Osteocyte (in vitro differentiated cells): ENCODE results near the gene CBL. TPM values are rescaled to one million over a fixed set of nuclear protein-coding genes. Genes with fewer than 3 reads are reported as not detected.

Experiments
- DNase-seq: peaks from one replicate; pipeline ENCODE4 v3.0.0; 2021; ENCODE audit warnings: mixed read lengths; ENCODE audit not compliant: unreplicated experiment; ENCODE audit errors: extremely low spot score
- H3K27ac Mint-ChIP-seq: one replicate; pipeline ENCODE4 v1.8.0; 2021; ENCODE audit warnings: mild to moderate bottlenecking, mixed read lengths; ENCODE audit not compliant: unreplicated experiment
- H3K27me3 Mint-ChIP-seq: one replicate; pipeline ENCODE4 v1.8.0; 2021; ENCODE audit warnings: mixed read lengths; ENCODE audit not compliant: unreplicated experiment
- H3K36me3 Mint-ChIP-seq: one replicate; pipeline ENCODE4 v1.8.0; 2021; ENCODE audit warnings: mixed read lengths; ENCODE audit not compliant: unreplicated experiment
- H3K4me1 Mint-ChIP-seq: one replicate; pipeline ENCODE4 v1.8.0; 2021; ENCODE audit warnings: mixed read lengths; ENCODE audit not compliant: unreplicated experiment
- H3K4me3 Mint-ChIP-seq: one replicate; pipeline ENCODE4 v1.8.0; 2021; ENCODE audit warnings: mild to moderate bottlenecking, moderate library complexity, mixed read lengths; ENCODE audit not compliant: unreplicated experiment
- H3K9me3 Mint-ChIP-seq: one replicate; pipeline ENCODE4 v1.8.0; 2021; ENCODE audit warnings: mixed read lengths; ENCODE audit not compliant: unreplicated experiment
- total RNA-seq: library from RNA; stranded (reverse); gene quantifications from 2 replicates; pipeline ENCODE4 v1.2.1, GENCODE V29; 2021
- TF ChIP-seq, protein P1 (sequence below): fragments of 200-600 bp; sonication (generic); IDR thresholded peaks from 2 replicates; pipeline ENCODE4 v1.5.0; 2021; ENCODE audit warnings: antibody characterized with exemption, mild to moderate bottlenecking, moderate library complexity

Gene CBL
- total RNA-seq, 1 donor from 2014 or later, result 20.8 TPM

DNA sequence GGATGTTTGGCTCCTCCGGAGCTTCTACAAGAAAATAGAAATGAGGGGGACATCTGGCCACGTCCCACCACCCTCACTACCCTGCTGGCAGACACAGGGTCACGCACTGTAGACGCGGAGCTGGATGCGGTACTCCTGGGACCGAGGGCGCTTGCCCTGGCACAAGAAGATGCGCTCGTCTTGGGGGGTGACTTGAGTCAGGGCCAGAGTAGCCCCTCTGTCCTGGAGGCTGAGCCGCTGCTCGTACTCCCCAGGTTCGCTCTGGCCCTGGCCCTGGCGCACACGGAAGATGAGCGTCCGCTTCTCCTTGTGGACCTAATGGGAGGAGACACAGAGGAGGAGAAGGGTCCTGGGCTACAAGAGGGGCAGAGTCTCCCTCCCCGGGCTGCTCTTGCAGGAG, 108.6 kb downstream of the CBL start:
- no peak overlapping the region for H3K4me3 Mint-ChIP-seq
- no peaks in the 10 kb centered on the region for H3K9me3 Mint-ChIP-seq
- H3K36me3 Mint-ChIP-seq, result peaks cover 12% of the 10 kb centered on the region
- peaks cover 33% of the 10 kb centered on the region for H3K4me1 Mint-ChIP-seq
- TF ChIP-seq, protein P1, sequence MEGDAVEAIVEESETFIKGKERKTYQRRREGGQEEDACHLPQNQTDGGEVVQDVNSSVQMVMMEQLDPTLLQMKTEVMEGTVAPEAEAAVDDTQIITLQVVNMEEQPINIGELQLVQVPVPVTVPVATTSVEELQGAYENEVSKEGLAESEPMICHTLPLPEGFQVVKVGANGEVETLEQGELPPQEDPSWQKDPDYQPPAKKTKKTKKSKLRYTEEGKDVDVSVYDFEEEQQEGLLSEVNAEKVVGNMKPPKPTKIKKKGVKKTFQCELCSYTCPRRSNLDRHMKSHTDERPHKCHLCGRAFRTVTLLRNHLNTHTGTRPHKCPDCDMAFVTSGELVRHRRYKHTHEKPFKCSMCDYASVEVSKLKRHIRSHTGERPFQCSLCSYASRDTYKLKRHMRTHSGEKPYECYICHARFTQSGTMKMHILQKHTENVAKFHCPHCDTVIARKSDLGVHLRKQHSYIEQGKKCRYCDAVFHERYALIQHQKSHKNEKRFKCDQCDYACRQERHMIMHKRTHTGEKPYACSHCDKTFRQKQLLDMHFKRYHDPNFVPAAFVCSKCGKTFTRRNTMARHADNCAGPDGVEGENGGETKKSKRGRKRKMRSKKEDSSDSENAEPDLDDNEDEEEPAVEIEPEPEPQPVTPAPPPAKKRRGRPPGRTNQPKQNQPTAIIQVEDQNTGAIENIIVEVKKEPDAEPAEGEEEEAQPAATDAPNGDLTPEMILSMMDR, result no peak
- H3K27ac Mint-ChIP-seq, result peak overlapping the region; percentile 23
- no peaks in the 10 kb centered on the region for H3K27me3 Mint-ChIP-seq
- DNase-seq, result no peak

- TF ChIP-seq, protein P1, result peak; percentile 29
- no peaks in the 10 kb centered on the region for H3K27me3 Mint-ChIP-seq
- no peak for DNase-seq
- peaks cover 38% of the 10 kb centered on the region for H3K4me1 Mint-ChIP-seq
- H3K9me3 Mint-ChIP-seq, result no peaks in the 10 kb centered on the region
- peaks cover 11% of the 10 kb centered on the region for H3K36me3 Mint-ChIP-seq
- H3K4me3 Mint-ChIP-seq, result peak overlapping the region; percentile 75
- H3K27ac Mint-ChIP-seq, result peak overlapping the region; percentile 74
These were observed 109.2 kb downstream of the CBL start for GRCh38 chr11:119315131-119316015.

- H3K36me3 Mint-ChIP-seq, result peaks cover 10% of the 10 kb centered on the region
- H3K9me3 Mint-ChIP-seq, result no peaks in the 10 kb centered on the region
- H3K4me3 Mint-ChIP-seq, result peak overlapping the region; percentile 75
- peak; percentile 95 for DNase-seq
- no peaks in the 10 kb centered on the region for H3K27me3 Mint-ChIP-seq
- H3K4me1 Mint-ChIP-seq, result peaks cover 41% of the 10 kb centered on the region
- TF ChIP-seq, protein P1, result no peak
- H3K27ac Mint-ChIP-seq, result peak overlapping the region; percentile 74
These were observed 110.0 kb downstream of the CBL start for GRCh38 chr11:119316016-119316728.

DNA sequence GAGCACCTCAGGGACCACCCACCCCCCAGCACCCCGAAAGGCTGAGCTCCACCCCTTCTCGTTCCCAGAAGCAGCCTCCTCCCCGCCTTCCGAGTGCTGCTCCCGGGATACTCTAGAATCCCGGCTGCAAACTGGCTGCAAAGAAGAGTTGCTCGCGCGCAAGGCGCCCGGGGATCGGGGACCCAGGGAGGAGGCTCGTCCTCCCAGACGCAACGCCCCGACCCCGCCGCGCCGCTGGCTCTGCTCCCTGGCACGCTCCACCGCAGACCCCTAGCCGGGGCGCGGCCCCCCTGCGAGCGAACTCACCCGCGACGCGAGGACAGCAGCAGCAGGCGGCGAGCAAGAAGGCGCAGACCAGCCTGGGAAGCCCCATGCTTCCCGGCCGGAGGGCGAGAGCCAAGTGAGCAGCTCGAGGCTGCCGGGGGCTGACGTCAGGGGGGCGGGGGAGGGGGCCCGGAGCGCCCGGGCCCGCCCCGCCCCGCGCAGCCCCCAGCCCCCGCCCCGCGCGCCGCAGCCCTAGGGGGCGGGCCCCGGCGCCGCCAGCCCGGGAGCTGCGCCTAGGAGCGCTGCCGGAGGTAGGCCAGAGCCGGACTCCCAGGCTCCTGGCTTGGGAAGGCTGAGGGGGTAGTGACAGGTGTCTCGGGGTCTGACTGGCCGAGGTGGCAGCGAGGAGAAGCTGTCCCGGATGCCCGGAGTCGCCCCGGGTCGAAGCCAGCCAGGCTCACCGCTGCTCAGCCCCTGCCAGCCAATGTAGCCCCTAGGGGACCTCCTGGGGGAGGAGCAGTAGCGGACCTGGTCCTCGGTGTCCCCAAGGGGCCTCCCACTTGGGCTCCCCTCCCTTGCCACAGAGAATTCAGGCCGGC, 110.8 kb downstream of the CBL start, which contains the start of gene MCAM:
TSS of gene MCAM (minus strand) at position 402 of the 863 bp plus-strand sequence. CDS start at position 373, 29 bp downstream.
- no peaks in the 10 kb centered on the region for H3K27me3 Mint-ChIP-seq
- peaks cover 48% of the 10 kb centered on the region for H3K4me1 Mint-ChIP-seq
- peaks cover 8% of the 10 kb centered on the region for H3K36me3 Mint-ChIP-seq
- no peaks in the 10 kb centered on the region for H3K9me3 Mint-ChIP-seq
- peak within 1 kb of the TSS; percentile 74 for H3K27ac Mint-ChIP-seq
- no peak for DNase-seq
- peak within 1 kb of the TSS; percentile 75 for H3K4me3 Mint-ChIP-seq
- TF ChIP-seq, protein P1, result no peak
